ENCODE data around the gene IL1F10.
"Not testable (repeated sequence)": the region's sequence is repeated elsewhere in the genome, so short reads cannot be mapped to it uniquely, and the experiment has no call there.

IL1F10 gene

DNA sequence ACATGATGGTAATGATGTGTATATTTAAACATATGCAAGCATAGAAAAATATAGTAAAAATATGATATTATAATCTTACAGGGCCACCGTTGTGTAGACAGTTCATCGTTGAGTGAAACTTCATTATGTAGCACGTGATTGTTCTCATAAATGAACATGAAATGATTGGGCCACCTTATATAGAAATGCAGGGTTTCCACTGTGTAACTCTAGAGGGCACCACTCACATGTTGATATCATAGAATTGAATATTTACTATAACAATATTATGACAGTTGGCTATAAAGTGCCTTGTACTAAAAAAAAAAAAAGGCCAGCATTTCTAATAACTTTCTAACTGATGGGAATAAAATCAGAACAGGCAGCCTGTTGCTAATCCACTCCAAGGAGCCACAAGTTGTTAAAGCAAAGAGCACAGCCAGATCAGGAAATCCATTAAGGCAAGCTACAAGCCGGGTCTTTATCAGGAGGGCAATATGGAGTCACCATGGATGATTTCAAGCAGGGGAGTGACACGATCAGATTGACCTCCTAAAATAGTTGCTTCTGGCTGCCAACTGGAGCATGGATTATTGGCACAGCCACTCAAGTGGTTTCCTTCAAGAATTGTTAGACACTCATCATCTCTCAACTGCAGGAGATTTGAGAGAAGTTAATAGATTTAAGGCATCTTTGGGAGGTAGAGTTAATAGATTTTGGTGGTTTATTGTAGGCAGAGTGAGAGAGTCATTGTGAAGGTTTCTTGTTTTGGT lies 16.7 kb downstream of the IL1F10 start:
- no peak for FAIRE-seq

GRCh38 chr2:113085542-113085941 lies 17.8 kb downstream of the IL1F10 start:
- no peak for FAIRE-seq

DNA sequence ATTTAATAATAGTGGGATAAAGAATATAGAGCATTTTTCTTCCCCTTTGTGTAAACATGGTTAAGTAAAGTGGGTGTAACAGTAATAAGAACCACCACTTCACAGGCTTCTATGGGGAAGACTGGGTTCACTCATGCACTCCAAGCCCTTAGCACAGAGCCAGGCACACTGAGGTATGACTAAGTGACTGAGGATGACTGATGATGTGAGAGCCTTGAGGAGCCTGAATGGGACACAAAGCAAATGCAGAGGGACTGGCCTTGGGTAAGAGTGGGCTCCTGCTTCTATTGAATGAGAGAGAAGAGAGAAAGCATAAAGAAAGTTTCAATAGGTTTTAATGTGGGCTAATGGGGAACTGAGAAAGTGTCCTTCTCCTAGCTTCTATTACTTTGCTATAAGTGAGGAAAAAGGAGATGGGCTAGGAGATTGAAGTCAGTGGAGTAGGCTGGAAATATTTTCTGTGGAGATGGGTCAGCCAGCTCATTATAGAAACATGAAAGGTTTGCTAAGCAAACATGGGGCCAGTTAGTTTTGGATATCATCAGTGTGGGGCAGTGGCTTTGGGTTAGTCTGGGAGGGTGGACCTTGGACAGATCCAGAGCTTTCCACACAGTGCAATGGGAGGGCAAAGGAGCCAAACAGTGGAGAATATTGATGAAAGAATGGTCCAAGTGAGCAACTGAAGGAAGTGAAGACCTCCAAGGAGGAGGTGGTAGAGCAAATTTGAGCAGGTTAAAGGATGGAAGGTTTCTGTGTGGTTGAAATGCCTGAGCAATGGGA lies 20.6 kb downstream of the IL1F10 start:
- FAIRE-seq: no peak

DNA sequence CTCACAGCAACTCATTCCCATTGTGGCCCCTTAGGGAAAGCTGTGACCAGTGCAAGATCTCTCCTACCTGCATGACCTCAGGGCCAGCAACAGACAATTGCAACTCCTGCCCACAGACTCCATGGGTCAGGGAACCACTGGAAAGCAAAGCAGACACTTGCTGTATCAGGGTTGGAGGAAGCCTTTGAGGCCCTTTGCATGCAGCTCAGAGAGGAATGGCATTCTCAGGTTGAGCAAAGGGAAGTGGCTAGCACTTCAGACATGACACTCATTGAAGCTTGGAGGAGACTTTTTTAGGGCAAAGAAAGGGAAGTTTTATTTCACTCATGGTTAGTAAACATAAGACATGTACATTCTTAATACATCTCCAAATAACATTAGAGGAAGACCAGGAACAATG lies 22.1 kb downstream of the IL1F10 start:
- FAIRE-seq: no peak

- FAIRE-seq: no peak
These were observed 23.6 kb downstream of the IL1F10 start for GRCh38 chr2:113091231-113091896.

GRCh38 chr2:113092864-113093612 lies 25.3 kb downstream of the IL1F10 start:
- no peak for FAIRE-seq

DNA sequence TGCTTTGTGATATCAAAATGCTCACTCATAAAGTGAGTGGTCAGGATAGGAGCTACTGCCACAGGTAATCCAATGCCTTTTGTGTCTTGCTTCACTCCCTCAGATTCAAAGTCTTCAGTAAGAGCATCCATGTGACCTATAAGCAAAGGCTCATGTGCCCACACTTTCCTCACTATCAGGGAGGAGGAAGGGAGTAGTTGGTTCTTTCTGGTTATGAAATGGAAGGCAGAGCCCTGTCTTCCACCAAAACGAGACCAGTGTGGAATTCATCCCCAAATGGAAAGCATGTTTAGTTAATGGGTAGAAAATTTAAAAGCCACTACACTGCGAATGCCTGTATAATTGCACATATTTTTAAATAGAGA lies 25.8 kb downstream of the IL1F10 start:
- no peak for FAIRE-seq

DNA sequence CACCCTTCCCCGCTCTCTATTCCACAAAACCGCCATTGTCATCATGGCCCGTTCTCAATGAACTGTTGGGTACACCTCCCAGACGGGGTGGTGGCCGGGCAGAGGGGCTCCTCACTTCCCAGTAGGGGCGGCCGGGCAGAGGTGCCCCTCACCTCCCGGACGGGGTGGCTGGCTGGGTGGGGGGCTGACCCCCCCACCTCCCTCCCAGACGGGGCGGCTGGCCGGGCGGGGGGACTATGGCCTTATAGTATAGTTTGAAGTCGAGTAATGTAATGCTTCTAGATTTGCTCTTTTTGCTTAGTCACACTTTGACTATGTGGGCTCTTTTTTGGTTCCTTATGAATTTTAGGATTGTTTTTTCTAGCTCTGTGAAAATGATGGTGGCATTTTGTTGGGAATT lies 28.5 kb downstream of the IL1F10 start:
- FAIRE-seq: not testable (repeated sequence)

- not testable (repeated sequence) for FAIRE-seq
These were observed 29.3 kb downstream of the IL1F10 start for GRCh38 chr2:113096842-113097618.

DNA sequence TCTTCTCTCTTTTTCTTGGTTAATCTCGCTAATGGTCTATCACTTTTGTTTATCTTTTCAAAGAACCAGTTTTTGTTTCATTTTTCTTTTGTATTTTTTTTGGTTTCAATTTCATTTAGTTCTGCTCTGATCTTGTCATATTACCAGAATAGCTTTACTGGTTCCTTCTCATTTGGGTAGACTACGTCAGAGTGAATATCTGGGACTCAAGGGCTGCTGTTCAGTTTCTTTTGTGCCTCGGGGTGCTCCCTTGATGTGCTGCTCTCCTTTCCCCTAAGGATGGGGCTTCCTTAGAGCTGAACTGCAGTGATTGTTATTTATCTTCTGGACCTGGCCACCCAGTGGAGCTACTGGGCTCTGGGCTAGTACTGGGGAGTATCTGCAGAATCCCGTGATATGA lies 30.3 kb downstream of the IL1F10 start:
- FAIRE-seq: no peak

DNA sequence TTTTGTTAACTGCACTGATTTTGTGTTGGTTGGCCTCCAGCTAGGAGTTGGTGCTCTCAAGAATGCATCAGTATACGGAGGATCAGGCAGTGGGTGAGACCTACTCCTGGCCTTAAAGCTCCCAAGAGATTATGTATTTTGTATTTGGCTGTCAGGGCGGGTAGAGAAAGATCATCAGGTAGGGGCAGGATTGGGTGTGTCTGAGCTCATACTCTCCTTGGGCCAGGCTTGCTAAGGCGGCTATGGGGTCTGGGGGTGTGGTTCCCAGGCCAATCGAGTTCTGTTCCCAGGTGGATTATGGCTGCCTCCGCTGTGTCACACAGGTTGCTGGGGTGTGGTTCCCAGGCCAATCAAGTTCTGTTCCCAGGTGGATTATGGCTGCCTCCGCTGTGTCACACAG lies 30.8 kb downstream of the IL1F10 start:
- no peak for FAIRE-seq

GRCh38 chr2:113102133-113102532 lies 34.4 kb downstream of the IL1F10 start:
- no peak for FAIRE-seq

DNA sequence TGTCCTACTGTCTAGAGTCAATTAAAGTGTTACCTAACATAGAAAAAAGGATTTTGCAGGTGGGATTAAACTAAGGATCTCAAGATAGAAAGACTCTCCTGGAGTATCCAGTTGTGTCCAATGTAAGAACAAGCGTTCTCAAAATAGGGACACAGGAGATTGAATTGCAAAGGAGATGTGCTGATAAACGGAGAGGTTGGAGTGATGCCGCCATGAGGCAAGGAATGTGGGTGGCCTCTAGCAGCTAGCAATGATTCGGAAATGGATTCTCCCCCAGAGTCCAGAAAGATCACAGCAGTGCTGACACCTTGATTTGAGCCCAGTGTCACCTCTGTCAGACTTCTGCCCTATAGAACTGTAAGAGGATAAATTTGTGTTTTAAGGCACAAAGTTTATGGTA lies 35.5 kb downstream of the IL1F10 start:
- FAIRE-seq: no peak

DNA sequence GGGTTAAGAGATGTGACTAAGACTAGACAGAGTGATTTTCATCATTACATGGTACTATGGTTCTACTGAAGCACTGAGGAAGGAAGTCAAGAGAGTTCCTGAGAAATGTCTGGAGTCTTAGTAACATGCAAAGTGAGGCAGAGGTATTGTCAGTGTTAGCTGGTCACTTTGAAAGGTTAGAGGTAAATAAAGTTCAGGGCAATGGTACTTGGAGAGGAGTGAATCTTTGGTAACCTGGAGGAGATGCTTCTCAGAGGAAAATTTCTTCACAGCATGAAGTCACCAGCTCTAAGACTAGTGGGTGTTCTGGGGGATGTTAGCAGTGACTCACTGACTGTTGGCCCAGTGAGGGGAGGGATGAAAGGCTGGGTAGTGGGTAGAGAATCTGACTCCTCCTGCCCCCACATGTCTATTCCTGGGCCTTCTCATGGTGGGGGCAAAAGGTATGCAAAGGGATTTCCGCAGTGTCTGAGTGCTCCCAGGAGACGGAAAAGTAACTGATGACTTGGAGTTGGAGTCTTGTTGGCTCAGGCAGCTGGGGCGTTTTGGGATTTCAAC lies 36.4 kb downstream of the IL1F10 start:
- FAIRE-seq: no peak

- no peak for FAIRE-seq
These were observed 37.4 kb downstream of the IL1F10 start for GRCh38 chr2:113105047-113105785.

DNA sequence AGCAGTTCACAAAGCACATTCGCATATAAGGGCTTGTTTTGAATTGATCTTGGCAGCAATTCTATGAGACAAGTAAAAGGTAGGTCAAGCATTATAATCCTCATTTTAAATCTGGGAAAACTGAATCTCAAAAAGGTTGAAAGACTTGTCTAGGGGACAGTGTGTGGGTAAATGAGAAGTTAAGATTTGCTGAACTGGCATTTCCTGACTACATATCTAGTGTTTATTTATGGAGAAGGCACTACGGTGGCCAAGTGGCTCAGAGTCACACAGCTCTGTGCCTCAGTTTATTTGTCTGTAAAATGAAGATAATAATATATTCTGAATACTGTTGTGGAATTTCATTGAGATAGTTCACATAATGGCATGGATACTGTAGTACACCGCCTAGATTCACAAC lies 43.4 kb downstream of the IL1F10 start:
- no peak for FAIRE-seq

DNA sequence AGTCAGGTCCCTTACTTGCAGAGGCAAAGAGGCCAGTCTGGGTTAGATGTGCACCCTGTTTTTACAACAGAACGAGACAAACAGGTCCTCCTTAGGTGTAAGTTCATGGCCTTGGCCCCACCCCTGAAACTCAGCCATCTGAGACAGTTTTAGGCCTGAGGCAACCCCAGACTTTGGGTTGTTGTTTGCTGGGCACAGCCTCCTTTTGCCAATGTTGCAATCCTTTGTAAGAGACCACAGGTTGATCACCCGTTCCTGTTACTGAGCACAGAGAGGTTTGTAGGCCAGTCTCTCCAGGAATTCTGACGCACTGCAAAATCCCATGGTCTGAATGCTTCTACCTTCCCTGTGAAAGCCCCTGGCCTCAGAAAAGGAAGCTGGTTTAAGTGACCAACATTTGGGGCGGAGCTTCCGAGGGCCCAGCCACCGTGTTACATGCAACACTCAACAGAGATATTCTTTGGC lies 44.1 kb downstream of the IL1F10 start:
- no peak for FAIRE-seq

DNA sequence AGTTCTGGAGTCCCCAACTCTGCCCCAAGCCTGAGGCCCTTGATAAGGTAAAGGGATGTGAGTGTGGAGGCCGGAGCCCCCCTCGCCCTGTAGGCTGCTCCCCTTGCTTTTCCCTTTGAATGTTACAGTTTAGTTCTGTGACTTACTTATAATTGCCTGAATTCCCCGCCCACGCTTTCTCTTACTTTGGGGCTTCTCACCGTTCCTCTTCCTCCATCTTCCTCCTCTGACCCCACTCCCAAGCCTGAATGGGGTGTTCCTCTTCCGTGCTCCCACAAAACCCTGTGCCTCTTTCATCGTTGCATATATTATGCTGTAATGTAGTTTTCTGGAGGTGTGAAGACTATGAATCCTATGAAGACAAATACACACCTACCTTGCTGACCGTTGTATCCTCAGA lies 44.7 kb downstream of the IL1F10 start:
- no peak for FAIRE-seq

DNA sequence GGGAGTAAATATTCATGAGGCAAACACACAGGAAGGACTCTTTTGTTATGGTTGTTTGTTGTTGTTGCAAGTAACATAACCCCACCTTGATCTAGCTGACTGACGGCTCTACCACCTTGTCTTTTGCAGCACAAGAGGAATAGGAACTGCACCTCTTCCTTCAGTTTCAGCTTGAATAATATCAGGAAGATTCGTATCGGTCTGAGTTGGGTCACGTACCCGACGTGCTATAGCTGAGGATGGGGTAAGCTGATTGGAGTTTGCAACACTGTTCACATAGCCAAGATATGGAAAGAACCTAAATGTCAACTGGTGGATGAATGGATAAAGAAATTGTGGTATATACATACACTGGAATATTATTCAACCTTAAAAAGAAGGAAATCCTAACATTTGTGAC lies 45.1 kb downstream of the IL1F10 start:
- FAIRE-seq: no peak

DNA sequence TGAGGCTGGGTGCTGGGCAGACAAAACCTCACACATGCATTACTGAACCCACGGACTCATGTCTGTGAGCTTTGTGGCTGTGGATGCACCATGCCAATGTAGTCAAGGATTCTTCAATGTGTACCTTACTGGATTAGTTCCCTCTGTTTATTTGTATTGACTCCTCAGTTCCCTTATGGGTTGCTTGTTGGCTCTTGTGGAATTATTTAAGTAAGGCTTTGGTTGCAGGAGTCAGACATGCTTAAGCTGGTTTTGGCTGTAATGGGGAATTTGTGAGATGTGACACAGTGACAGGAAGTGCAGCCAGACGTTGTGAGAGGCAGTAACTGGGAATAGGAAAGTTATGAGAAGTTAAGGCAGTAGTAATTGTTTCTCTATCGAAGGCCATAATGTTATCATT lies 46.0 kb downstream of the IL1F10 start:
- FAIRE-seq: no peak
